ENCODE measurements around the gene ZNF438.

ZNF438 gene

DNA sequence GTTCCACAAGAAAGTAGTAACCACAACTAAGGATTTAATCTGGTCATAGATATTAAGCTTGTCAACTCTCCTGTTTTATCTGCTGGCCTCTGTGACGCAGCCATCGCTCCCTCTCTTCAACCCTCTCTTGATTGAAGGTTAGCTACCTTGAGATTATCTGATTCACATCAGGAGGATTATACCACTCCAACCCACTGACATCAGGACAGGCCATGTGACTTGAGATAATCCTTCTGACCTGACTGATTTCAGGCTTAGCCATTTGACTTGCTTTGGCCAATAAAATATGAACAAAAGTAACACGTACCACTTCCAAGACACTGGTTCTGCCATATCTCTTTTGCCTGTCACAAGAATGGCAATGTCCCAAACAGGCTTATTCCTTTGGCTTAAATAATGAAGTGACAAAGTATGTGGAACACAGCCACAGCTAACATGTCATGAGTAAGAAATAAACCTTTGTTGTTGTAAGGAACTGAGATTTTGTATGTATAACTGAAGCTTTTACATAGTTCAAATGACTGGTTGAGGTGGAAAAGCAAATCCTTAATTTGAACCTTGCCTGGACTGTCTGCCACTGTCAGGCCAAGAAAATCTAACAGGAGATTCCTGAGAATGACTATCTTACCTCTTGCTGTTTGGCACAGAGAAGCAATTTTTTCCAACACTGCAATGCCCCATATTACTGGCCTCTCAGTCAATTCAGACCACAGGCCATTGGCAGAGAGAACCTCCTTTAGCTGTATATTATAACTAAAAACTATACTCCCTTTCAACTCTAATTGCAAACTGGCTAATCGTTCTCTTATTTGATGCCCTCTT lies 13.9 kb downstream of the ZNF438 start:
- TF ChIP-seq TCF12 (IDR thresholded peaks at IDR 0.05; ENCODE audit: low read depth): no peak
- no peak for TF ChIP-seq RAD21 (IDR thresholded peaks at IDR 0.05; ENCODE audit: low read depth)
- no peak for TF ChIP-seq TEAD4 (IDR thresholded peaks at IDR 0.05)
- TF ChIP-seq NFIC (IDR thresholded peaks at IDR 0.05): no peak
- no peak for TF ChIP-seq TAF1 (IDR thresholded peaks at IDR 0.05; ENCODE audit: low read depth)
- TF ChIP-seq YY1 (IDR thresholded peaks at IDR 0.05; ENCODE audit: low read depth): no peak
- no peak for TF ChIP-seq USF1 (IDR thresholded peaks at IDR 0.05)
- TF ChIP-seq EGR1 (IDR thresholded peaks at IDR 0.05): no peak
- no peak for TF ChIP-seq CEBPB (IDR thresholded peaks at IDR 0.05)

GRCh38 chr10:31014161-31014875 lies 17.3 kb downstream of the ZNF438 start:
- TF ChIP-seq RAD21 (IDR thresholded peaks at IDR 0.05; ENCODE audit: low read depth) (no peak), NFIC (IDR thresholded peaks at IDR 0.05) (no peak), EP300 (IDR thresholded peaks at IDR 0.05; ENCODE audit: borderline replicate concordance) (no peak), TAF1 (IDR thresholded peaks at IDR 0.05; ENCODE audit: low read depth) (no peak), EGR1 (IDR thresholded peaks at IDR 0.05) (no peak), USF1 (IDR thresholded peaks at IDR 0.05) (no peak), ZBTB7A (IDR thresholded peaks at IDR 0.05; ENCODE audit: low read depth) (no peak), CEBPB (IDR thresholded peaks at IDR 0.05) (no peak), TEAD4 (IDR thresholded peaks at IDR 0.05) (no peak), CREB1 (IDR thresholded peaks at IDR 0.05; ENCODE audit: low read depth) (no peak), YY1 (IDR thresholded peaks at IDR 0.05; ENCODE audit: low read depth) (no peak), FOXM1 (IDR thresholded peaks at IDR 0.05; ENCODE audit: borderline replicate concordance, low read depth) (no peak), TCF12 (IDR thresholded peaks at IDR 0.05; ENCODE audit: low read depth) (no peak)
- TF ChIP-seq, protein P1, sequence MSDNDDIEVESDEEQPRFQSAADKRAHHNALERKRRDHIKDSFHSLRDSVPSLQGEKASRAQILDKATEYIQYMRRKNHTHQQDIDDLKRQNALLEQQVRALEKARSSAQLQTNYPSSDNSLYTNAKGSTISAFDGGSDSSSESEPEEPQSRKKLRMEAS (IDR thresholded peaks at IDR 0.05): no peak
- TF ChIP-seq, protein P2, sequence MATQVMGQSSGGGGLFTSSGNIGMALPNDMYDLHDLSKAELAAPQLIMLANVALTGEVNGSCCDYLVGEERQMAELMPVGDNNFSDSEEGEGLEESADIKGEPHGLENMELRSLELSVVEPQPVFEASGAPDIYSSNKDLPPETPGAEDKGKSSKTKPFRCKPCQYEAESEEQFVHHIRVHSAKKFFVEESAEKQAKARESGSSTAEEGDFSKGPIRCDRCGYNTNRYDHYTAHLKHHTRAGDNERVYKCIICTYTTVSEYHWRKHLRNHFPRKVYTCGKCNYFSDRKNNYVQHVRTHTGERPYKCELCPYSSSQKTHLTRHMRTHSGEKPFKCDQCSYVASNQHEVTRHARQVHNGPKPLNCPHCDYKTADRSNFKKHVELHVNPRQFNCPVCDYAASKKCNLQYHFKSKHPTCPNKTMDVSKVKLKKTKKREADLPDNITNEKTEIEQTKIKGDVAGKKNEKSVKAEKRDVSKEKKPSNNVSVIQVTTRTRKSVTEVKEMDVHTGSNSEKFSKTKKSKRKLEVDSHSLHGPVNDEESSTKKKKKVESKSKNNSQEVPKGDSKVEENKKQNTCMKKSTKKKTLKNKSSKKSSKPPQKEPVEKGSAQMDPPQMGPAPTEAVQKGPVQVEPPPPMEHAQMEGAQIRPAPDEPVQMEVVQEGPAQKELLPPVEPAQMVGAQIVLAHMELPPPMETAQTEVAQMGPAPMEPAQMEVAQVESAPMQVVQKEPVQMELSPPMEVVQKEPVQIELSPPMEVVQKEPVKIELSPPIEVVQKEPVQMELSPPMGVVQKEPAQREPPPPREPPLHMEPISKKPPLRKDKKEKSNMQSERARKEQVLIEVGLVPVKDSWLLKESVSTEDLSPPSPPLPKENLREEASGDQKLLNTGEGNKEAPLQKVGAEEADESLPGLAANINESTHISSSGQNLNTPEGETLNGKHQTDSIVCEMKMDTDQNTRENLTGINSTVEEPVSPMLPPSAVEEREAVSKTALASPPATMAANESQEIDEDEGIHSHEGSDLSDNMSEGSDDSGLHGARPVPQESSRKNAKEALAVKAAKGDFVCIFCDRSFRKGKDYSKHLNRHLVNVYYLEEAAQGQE (IDR thresholded peaks at IDR 0.05; ENCODE audit: low read depth): no peak

GRCh38 chr10:31013331-31013730 lies 18.3 kb downstream of the ZNF438 start:
- TF ChIP-seq TCF12 (IDR thresholded peaks at IDR 0.05; ENCODE audit: low read depth) (no peak), NFIC (IDR thresholded peaks at IDR 0.05) (no peak), USF1 (IDR thresholded peaks at IDR 0.05) (no peak)

DNA sequence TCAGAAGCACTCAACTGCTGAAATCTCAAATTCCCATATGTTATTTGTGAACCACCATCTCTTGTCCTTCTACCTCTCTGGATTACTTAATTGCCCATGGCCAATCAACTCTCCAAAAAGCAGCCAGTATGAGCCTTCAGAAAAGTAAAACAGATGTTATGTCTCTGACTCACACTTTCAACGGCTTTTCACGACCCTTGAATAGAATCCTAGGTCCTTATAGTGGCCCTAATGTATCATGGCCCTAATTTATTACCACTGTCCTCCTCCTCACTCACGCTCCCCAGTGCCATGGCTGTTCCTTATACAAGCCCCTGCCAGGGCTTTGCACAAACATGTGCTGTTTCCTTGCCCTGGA lies 20.0 kb downstream of the ZNF438 start:
- TF ChIP-seq ZBTB7A (IDR thresholded peaks at IDR 0.05; ENCODE audit: low read depth): no peak
- no peak for TF ChIP-seq EGR1 (IDR thresholded peaks at IDR 0.05)
- TF ChIP-seq YY1 (IDR thresholded peaks at IDR 0.05; ENCODE audit: low read depth): no peak
- no peak for TF ChIP-seq TCF12 (IDR thresholded peaks at IDR 0.05; ENCODE audit: low read depth)

GRCh38 chr10:31011017-31011664 lies 20.5 kb downstream of the ZNF438 start:
- no peak for TF ChIP-seq TEAD4 (IDR thresholded peaks at IDR 0.05)
- no peak for TF ChIP-seq CREB1 (IDR thresholded peaks at IDR 0.05; ENCODE audit: low read depth)
- TF ChIP-seq EP300 (IDR thresholded peaks at IDR 0.05; ENCODE audit: borderline replicate concordance): no peak
- TF ChIP-seq EGR1 (IDR thresholded peaks at IDR 0.05): no peak
- TF ChIP-seq, protein P1 (IDR thresholded peaks at IDR 0.05): no peak
- no peak for TF ChIP-seq ZBTB7A (IDR thresholded peaks at IDR 0.05; ENCODE audit: low read depth)
- no peak for TF ChIP-seq RAD21 (IDR thresholded peaks at IDR 0.05; ENCODE audit: low read depth)
- no peak for TF ChIP-seq USF1 (IDR thresholded peaks at IDR 0.05)
- TF ChIP-seq, protein P2 (IDR thresholded peaks at IDR 0.05; ENCODE audit: low read depth): no peak
- no peak for TF ChIP-seq TCF12 (IDR thresholded peaks at IDR 0.05; ENCODE audit: low read depth)
- TF ChIP-seq FOXM1 (IDR thresholded peaks at IDR 0.05; ENCODE audit: borderline replicate concordance, low read depth): no peak
- no peak for TF ChIP-seq NFIC (IDR thresholded peaks at IDR 0.05)
- no peak for TF ChIP-seq TAF1 (IDR thresholded peaks at IDR 0.05; ENCODE audit: low read depth)
- TF ChIP-seq CEBPB (IDR thresholded peaks at IDR 0.05): no peak
- no peak for TF ChIP-seq YY1 (IDR thresholded peaks at IDR 0.05; ENCODE audit: low read depth)

Measured in Ishikawa (cell line).